GM23248 (cell line): ENCODE measurements around the gene GALM. TPM values are rescaled to one million over a fixed set of nuclear protein-coding genes. Genes with fewer than 3 reads are reported as not detected.
"Not testable (repeated sequence)": the region's sequence is repeated elsewhere in the genome, so short reads cannot be mapped to it uniquely, and the experiment has no call there.

Experiments used
- DNase-seq: peaks from one replicate; pipeline ENCODE4 v3.0.0-alpha.2; 2015
- H2AFZ ChIP-seq: fragments of 200-600 bp; sonication (generic); 2 replicates; pipeline ENCODE4 v1.6.1; 2016; ENCODE audit warnings: antibody characterized with exemption
- H3F3A ChIP-seq: fragments of 200-600 bp; sonication (generic); 2 replicates; pipeline ENCODE4 v1.6.1; 2016; ENCODE audit warnings: mild to moderate bottlenecking, antibody characterized with exemption, mixed run types; ENCODE audit not compliant: insufficient read depth
- H3K27ac ChIP-seq: fragments of 200-600 bp; sonication (generic); 2 replicates; pipeline ENCODE4 v1.5.1; 2016; ENCODE audit warnings: mild to moderate bottlenecking
- H3K27me3 ChIP-seq: fragments of 200-600 bp; sonication (generic); replicated peaks from 2 replicates; pipeline ENCODE4 v1.6.1; 2016; ENCODE audit warnings: mild to moderate bottlenecking; ENCODE audit not compliant: insufficient read depth
- H3K36me3 ChIP-seq: fragments of 200-600 bp; sonication (generic); 2 replicates; pipeline ENCODE4 v1.6.1; 2016; ENCODE audit warnings: low read depth, mild to moderate bottlenecking
- H3K4me1 ChIP-seq: fragments of 200-600 bp; sonication (generic); 2 replicates; pipeline ENCODE4 v1.6.1; 2016; ENCODE audit warnings: mild to moderate bottlenecking; ENCODE audit not compliant: insufficient read depth
- H3K4me2 ChIP-seq: fragments of 200-600 bp; sonication (generic); one replicate; pipeline ENCODE4 v1.6.1; 2016; ENCODE audit warnings: mild to moderate bottlenecking; ENCODE audit not compliant: unreplicated experiment
- H3K4me3 ChIP-seq: fragments of 200-600 bp; sonication (generic); 2 replicates; pipeline ENCODE4 v1.5.1; 2016; ENCODE audit warnings: mild to moderate bottlenecking
- H3K79me2 ChIP-seq: fragments of 200-600 bp; sonication (generic); 2 replicates; pipeline ENCODE4 v1.6.1; 2016; ENCODE audit warnings: mild to moderate bottlenecking; ENCODE audit not compliant: insufficient read depth
- H3K9ac ChIP-seq: fragments of 200-600 bp; sonication (generic); 2 replicates; pipeline ENCODE4 v1.6.1; 2016; ENCODE audit warnings: mild to moderate bottlenecking
- H3K9me2 ChIP-seq: fragments of 200-600 bp; sonication (generic); 2 replicates; pipeline ENCODE4 v1.6.1; 2016; ENCODE audit warnings: mixed run types, mild to moderate bottlenecking, moderate library complexity; ENCODE audit not compliant: insufficient read depth
- H3K9me3 ChIP-seq: fragments of 200-600 bp; sonication (generic); one replicate; pipeline ENCODE4 v1.6.1; 2017; ENCODE audit warnings: low read depth
- H4K20me1 ChIP-seq: fragments of 200-600 bp; sonication (generic); 2 replicates; pipeline ENCODE4 v1.6.0; 2016; ENCODE audit not compliant: insufficient read depth
- EZH2 ChIP-seq: fragments of 200-600 bp; sonication (generic); IDR thresholded peaks from 2 replicates; pipeline ENCODE4 v1.6.1; 2018; ENCODE audit warnings: antibody characterized with exemption, mild to moderate bottlenecking; ENCODE audit not compliant: insufficient read depth, poor library complexity, severe bottlenecking
- EZH2phosphoT487 ChIP-seq: fragments of 200-600 bp; sonication (generic); IDR thresholded peaks from 2 replicates; pipeline ENCODE4 v1.6.1; 2018; ENCODE audit warnings: antibody characterized with exemption, moderate library complexity, mild to moderate bottlenecking, low read depth; ENCODE audit not compliant: insufficient read depth
- WGBS, 2 experiments: methylation state at CpG; one replicate each; pipeline ENCODE4 v1.1.6; 2015 to 2017; ENCODE audit warnings: low lambda C conversion rate in 2 of 2, low coverage in 1 of 2; ENCODE audit errors: missing lambda C conversion rate in 2 of 2; 5-methylcytosine and 5-hydroxymethylcytosine counted together
- in situ Hi-C: fragments of 300-500 bp; cut with MboI; formaldehyde crosslinking; loops from 2 replicates; pipeline ENCODE4 v1.15.0; 2020
- polyA plus RNA-seq: library from polyadenylated mRNA; unstranded; fragments of >200 nt; fragmentation: Nextera tagmentation; extraction: Ambion mirVana; gene quantifications from 2 replicates; pipeline ENCODE4 v1.2.1, GENCODE V29; 2016
- total RNA-seq: library from RNA; depleted of rRNA; stranded (reverse); fragments of >200 nt; shearing (Covaris generic); gene quantifications from 2 replicates; pipeline ENCODE4 v1.2.3, GENCODE V29; 2014

The GALM gene
- total and polyA plus RNA-seq, 2 experiments from 2014 or later = 7.6 to 10.8 TPM

DNA sequence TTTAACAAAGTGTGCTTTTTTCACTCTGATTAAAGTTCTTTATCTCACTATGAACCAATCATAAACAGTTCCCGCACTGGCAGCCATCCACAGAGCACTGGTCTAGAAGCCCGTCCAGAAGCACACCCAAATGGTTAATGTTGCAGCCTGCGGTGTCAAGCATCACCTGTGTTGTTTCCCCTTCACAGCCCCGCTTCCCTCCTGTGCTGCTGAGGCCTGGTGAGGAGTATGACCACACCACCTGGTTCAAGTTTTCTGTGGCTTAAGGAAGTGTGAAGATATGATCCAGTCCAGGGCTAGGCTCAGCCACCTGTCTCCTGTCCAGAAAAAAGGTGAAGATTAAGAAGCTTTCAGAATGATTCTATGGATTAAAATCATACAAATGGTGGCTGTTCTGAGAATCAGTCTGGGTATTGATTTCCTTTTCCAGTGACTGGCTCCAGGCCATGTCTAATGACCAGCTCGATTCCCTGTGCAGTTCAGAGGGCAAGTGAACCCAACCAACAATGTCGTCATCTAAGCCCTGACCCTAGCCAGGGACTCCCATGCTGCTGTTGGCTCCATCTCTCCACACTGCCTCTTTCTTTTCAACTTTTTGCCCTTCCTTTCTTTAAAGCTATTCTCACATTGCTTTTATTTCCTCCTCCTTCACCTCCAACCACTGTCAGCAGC is 67.5 kb downstream of the GALM start:
- 0 out of 2 replicates have a peak, but pooled peaks cover 2% of the 10 kb centered on the region for H3K79me2 ChIP-seq
- DNase-seq = no peak
- H2AFZ ChIP-seq = no peak overlapping the region
- H3K9me2 ChIP-seq = no peaks in the 10 kb centered on the region
- no peak overlapping the region for H3K4me3 ChIP-seq
- H3K4me2 ChIP-seq = no peak overlapping the region
- no peaks in the 10 kb centered on the region for H3F3A ChIP-seq
- H3K9ac ChIP-seq = no peak overlapping the region
- H4K20me1 ChIP-seq = no peaks in the 10 kb centered on the region
- H3K4me1 ChIP-seq = no peaks in the 10 kb centered on the region
- in situ Hi-C loops = loop anchor here (10.0 kb wide), 2 partner anchors 159 to 419 kb away; no protein-coding TSS in a partner anchor
- TF ChIP-seq EZH2phosphoT487 (no peak), EZH2 (no peak)
- no peaks in the 10 kb centered on the region for H3K36me3 ChIP-seq
- H3K9me3 ChIP-seq = no peaks in the 10 kb centered on the region
- no peaks in the 10 kb centered on the region for H3K27me3 ChIP-seq
- WGBS, 2 experiments = 81 to 89% methylated on average over 6 of the region's 6 CpGs
- H3K27ac ChIP-seq = no peak overlapping the region

DNA sequence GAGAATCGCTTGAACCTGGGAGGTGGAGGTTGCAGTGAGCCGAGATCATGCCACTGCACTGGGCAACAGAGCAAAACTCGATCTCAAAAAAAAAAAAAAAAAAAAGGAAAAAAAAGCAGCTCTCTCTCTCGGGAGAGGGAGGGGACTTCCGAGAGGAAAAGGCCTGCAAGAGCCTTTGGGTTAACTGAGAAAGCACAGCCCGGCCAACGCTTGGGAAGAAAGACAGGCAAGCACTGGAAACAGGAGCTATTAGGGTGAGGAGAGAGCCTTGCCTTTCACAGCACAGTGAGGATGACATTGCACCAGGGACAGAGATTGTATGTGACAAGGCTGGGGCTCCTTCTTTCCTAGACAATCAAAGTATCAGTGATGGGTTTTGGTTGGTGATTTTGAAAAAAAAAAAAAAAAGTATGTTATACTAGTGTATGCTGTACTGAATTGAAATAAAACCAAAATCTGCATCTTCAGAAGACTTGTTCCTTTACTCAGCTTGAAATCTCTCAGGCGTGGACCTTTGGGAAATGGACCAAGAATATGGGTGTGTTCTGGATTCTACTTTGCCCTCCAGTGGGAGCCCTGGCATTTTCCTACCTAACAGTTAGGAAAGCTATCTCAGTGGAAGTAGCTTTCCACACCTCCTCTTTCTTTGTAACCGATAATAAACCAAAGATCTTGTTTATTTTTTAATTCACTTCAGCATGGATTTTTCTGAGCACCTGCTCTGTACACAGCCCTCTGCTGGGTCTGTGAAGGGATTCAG is 68.6 kb downstream of the GALM start:
- peaks cover 13% of the 10 kb centered on the region for H3K79me2 ChIP-seq
- no peak overlapping the region for H3K27ac ChIP-seq
- H3K4me1 ChIP-seq = no peaks in the 10 kb centered on the region
- no peaks in the 10 kb centered on the region for H4K20me1 ChIP-seq
- H3K27me3 ChIP-seq = no peaks in the 10 kb centered on the region
- H3K4me2 ChIP-seq = no peak overlapping the region
- in situ Hi-C loops = loop anchor here (10.0 kb wide), 2 partner anchors 160 to 420 kb away; no protein-coding TSS in a partner anchor
- WGBS, 2 experiments = 60 to 76% methylated on average over 7 to 9 of the region's 9 CpGs
- no peaks in the 10 kb centered on the region for H3F3A ChIP-seq
- no peak overlapping the region for H3K9ac ChIP-seq
- no peaks in the 10 kb centered on the region for H3K9me2 ChIP-seq
- no peak overlapping the region for H3K4me3 ChIP-seq
- no peak overlapping the region for H2AFZ ChIP-seq
- no peaks in the 10 kb centered on the region for H3K9me3 ChIP-seq
- H3K36me3 ChIP-seq = no peaks in the 10 kb centered on the region
- DNase-seq = no peak
- TF ChIP-seq EZH2phosphoT487 (no peak), EZH2 (no peak)

DNA sequence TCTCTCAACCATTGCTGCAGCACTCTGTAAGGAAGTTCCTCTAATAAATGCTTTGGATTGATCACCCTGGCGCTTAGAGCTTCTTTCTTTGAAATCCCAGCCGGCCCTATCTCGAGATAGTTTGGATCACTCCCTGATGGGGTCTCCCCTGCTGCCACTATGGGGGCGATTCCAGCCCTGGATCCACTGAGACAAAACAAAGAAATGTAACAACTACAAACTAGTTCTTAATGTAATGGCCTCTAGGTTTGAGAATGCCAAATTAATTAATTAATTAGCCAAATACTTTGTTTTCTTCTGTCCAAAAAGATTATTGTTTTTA is 70.0 kb downstream of the GALM start:
- DNase-seq = no peak
- Histone ChIP-seq H3K27ac (no peak overlapping the region), H3K36me3 (peaks cover 3% of the 10 kb centered on the region; the same call in 1 of the 2 replicates), H3K9me2 (no peaks in the 10 kb centered on the region), H3K79me2 (peaks cover 23% of the 10 kb centered on the region), H3K4me1 (no peaks in the 10 kb centered on the region), H3F3A (peaks cover 9% of the 10 kb centered on the region), H3K4me3 (no peak overlapping the region), H3K27me3 (no peaks in the 10 kb centered on the region), H3K9ac (no peak overlapping the region), H3K9me3 (no peaks in the 10 kb centered on the region), H4K20me1 (no peaks in the 10 kb centered on the region), H2AFZ (no peak overlapping the region), H3K4me2 (no peak overlapping the region)
- 76 to 89% methylated on average over 4 of the region's 4 CpGs for WGBS, 2 experiments
- no peak for TF ChIP-seq EZH2
- TF ChIP-seq EZH2phosphoT487 = no peak
- in situ Hi-C loops = loop anchor here (10.0 kb wide), 2 partner anchors 161 to 421 kb away; no protein-coding TSS in a partner anchor

DNA sequence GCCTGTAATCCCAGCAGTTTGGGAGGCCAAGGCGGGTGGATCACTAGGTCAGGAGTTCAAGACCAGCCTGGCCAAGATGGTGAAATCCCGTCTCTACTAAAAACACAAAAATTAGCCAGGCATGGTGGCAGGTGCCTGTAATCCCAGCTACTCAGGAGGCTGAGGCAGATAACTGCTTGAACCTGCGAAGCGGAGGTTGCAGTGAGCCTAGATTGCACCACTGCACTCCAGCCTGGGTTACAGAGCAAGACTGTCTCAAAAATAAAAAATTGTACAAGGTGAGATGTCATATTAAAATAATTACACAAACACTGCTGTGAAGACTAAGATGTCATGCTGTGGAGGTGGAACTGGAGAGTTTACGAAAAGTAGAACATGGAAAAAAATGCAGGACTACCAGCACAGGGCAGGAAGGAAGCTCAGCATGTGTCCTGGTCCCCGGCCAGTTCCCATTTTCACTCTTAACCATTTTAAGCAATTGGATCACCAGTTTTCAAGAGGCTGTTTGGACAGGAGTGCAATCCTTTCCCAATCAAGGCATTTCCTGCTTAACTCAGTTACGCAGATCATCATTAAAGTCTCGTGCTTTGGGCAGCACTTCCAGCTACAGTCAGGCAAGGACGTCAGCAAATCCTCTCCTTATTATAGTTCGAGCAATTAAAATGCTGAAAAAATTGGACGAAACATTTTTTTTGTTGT is 71.2 kb downstream of the GALM start:
- H3K9me3 ChIP-seq, H3K4me2 ChIP-seq, H3K27ac ChIP-seq, H3K4me1 ChIP-seq, H3K4me3 ChIP-seq, H3K9ac ChIP-seq, H2AFZ ChIP-seq, H3K9me2 ChIP-seq, H4K20me1 ChIP-seq, DNase-seq, H3K27me3 ChIP-seq: not testable (repeated sequence)
- H3K79me2 ChIP-seq = peaks cover 23% of the 10 kb centered on the region
- 89 to 91% methylated on average over 11 of the region's 11 CpGs for WGBS, 2 experiments
- H3F3A ChIP-seq = peaks cover 21% of the 10 kb centered on the region
- in situ Hi-C loops = loop anchor here (10.0 kb wide), 2 partner anchors 162 to 422 kb away; no protein-coding TSS in a partner anchor
- H3K36me3 ChIP-seq = peaks cover 13% of the 10 kb centered on the region
